Epithelial cell of proximal tubule (primary cell): ENCODE data around the gene NOS1AP. TPM values are rescaled to one million over a fixed set of nuclear protein-coding genes. Genes with fewer than 3 reads are reported as not detected.

Source experiments
- DNase-seq: peaks from one replicate; pipeline ENCODE4 v3.0.0-alpha.2; 2011; ENCODE audit warnings: low read depth
- H3K4me3 ChIP-seq: 2 replicates; pipeline ENCODE4 v1.5.1; 2011; ENCODE audit warnings: low read depth, mild to moderate bottlenecking, low read length
- total RNA-seq: library from RNA; depleted of rRNA; stranded (reverse); fragments of >200 nt; gene quantifications from 2 replicates; pipeline ENCODE4 v1.2.3, GENCODE V29; 2015
- TF ChIP-seq, protein P1 (sequence below): conservative IDR thresholded peaks from 2 replicates; pipeline ENCODE4 v1.5.1; 2012; ENCODE audit warnings: low read depth, mild to moderate bottlenecking, low read length

Gene NOS1AP
- total RNA-seq, 1 donor from 2014 or later: 2.2 TPM

DNA sequence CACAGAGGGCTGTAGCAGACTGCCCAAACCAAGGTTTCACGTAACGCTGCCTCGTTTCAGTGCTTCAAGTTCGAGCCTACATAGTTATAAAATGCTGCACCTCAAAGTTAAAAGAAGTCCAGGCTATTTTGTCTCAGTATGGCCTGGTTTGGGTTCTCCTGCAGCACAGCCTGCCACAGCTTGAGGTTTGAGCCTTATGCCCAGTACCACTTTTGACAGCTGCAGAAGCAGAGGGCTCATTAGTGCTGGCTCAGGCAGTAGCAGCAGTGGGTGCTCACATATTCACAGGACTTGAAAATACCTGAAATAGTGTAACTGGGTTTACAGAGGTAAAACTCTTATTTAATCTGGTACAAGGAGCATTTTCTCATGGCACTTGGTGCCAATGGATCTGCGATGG, 291.9 kb downstream of the NOS1AP start:
- TF ChIP-seq, protein P1, sequence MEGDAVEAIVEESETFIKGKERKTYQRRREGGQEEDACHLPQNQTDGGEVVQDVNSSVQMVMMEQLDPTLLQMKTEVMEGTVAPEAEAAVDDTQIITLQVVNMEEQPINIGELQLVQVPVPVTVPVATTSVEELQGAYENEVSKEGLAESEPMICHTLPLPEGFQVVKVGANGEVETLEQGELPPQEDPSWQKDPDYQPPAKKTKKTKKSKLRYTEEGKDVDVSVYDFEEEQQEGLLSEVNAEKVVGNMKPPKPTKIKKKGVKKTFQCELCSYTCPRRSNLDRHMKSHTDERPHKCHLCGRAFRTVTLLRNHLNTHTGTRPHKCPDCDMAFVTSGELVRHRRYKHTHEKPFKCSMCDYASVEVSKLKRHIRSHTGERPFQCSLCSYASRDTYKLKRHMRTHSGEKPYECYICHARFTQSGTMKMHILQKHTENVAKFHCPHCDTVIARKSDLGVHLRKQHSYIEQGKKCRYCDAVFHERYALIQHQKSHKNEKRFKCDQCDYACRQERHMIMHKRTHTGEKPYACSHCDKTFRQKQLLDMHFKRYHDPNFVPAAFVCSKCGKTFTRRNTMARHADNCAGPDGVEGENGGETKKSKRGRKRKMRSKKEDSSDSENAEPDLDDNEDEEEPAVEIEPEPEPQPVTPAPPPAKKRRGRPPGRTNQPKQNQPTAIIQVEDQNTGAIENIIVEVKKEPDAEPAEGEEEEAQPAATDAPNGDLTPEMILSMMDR: no peak
- no peak overlapping the region for H3K4me3 ChIP-seq
- DNase-seq: no peak

DNA sequence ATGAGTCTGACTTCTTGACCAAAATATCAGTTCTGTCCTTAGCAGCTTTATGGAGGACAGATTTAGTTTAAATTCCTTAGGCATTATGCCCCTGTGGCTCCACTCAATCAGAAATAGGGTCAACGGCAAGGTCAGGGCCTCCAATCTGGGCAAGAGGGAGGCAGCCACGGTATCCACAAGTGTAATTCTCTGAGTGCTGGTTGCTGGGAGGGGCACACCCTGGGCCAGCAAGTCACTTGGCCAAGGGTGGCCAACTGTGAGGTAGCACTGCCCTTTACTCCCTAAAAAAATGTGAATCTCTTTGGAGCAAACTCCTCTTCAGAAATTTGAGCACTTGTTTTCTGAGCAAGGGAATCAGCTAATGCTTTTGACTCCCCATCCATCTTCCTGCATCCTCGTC, 294.3 kb downstream of the NOS1AP start:
- H3K4me3 ChIP-seq: no peak overlapping the region
- TF ChIP-seq, protein P1: no peak
- DNase-seq: no peak

GRCh38 chr1:162364498-162364897, 295.0 kb downstream of the NOS1AP start:
- TF ChIP-seq, protein P1: no peak
- no peak overlapping the region for H3K4me3 ChIP-seq
- no peak for DNase-seq

DNA sequence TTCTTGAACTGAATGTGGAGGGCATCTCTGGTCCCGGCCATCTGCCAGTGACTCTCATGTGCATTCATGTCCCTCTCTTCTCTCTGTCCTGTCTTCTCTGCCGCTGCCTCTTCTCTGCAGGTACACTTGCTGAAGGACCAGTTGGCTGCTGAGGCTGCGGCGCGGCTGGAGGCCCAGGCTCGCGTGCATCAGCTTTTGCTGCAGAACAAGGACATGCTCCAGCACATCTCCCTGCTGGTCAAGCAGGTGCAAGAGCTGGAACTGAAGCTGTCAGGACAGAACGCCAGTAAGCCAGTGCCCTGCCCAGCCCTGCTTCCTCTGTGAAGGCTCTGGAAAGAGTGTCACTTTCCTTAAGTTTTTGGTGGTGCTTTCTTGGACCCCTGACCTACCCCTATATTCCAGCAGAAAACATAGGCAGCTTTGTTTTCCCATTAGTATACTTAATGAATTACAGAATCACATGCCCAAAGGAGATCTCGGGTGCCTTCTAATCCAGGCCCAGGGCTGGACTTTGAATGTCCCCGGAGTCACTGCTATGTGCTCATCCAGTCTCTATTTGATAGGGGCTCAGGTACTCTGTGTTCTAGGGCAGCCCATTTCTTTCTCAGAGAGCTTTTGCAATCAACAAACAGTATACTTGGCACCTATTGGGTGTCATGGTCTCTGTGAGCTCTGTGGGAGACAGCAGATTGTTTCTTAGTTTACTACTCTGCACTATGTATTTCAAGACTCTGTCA, 296.0 kb downstream of the NOS1AP start:
- DNase-seq: no peak
- TF ChIP-seq, protein P1: no peak
- H3K4me3 ChIP-seq: no peak overlapping the region

- TF ChIP-seq, protein P1: no peak
- no peak overlapping the region for H3K4me3 ChIP-seq
- DNase-seq: no peak
These were observed 296.7 kb downstream of the NOS1AP start for GRCh38 chr1:162366149-162366548.

- TF ChIP-seq, protein P1: no peak
- no peak overlapping the region for H3K4me3 ChIP-seq
- DNase-seq: no peak
These were observed 297.2 kb downstream of the NOS1AP start for GRCh38 chr1:162366671-162367070.

DNA sequence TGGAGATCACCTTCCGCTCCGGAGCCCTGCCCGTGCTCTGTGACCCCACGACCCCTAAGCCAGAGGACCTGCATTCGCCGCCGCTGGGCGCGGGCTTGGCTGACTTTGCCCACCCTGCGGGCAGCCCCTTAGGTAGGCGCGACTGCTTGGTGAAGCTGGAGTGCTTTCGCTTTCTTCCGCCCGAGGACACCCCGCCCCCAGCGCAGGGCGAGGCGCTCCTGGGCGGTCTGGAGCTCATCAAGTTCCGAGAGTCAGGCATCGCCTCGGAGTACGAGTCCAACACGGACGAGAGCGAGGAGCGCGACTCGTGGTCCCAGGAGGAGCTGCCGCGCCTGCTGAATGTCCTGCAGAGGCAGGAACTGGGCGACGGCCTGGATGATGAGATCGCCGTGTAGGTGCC, 297.6 kb downstream of the NOS1AP start:
- H3K4me3 ChIP-seq: no peak overlapping the region
- TF ChIP-seq, protein P1: no peak
- DNase-seq: no peak
